GM12891 (cell line): Measurements from ENCODE around the gene CAB39.

Experiments used
- PAX5 ChIP-seq: IDR thresholded peaks from 2 replicates; pipeline ENCODE4 v1.6.1; 2011; ENCODE audit warnings: low read length, moderate library complexity, mild to moderate bottlenecking; ENCODE audit not compliant: insufficient read depth, severe bottlenecking
- POLR2A ChIP-seq: IDR thresholded peaks from 2 replicates; pipeline ENCODE4 v1.6.1; 2011; ENCODE audit warnings: low read depth, low read length, control low read depth
- POLR2AphosphoS5 ChIP-seq: IDR thresholded peaks from 2 replicates; pipeline ENCODE4 v1.6.1; 2011; ENCODE audit warnings: low read depth, low read length, control low read depth
- POU2F2 ChIP-seq: IDR thresholded peaks from 2 replicates; pipeline ENCODE4 v1.6.1; 2011; ENCODE audit warnings: low read depth, mild to moderate bottlenecking, control low read depth, low read length, moderate library complexity
- SPI1 ChIP-seq: IDR thresholded peaks from 2 replicates; pipeline ENCODE4 v1.6.1; 2011; ENCODE audit warnings: low read depth, low read length, control low read depth
- TAF1 ChIP-seq: IDR thresholded peaks from 2 replicates; pipeline ENCODE4 v1.6.1; 2011; ENCODE audit warnings: low read depth, low read length, control low read depth

DNA sequence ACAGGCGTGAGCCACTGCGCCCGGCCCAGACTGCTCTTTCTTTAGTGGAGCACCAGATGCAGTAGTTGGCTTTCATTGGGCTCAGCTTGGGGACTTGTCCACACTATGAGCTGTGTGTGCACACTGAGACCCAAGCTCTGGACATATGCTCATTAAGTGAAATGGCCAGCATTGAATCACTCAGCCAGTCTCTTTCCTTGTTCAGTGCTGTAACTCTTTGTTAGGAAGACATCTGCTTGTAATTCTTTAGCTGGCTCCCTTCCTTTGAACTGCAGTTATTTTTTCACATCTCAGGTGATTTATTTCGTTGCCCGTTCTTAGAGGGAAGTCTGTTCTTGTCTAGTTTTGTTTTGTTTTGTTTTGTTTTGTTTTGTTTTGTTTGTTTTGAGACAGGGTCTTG lies 70.5 kb downstream of the CAB39 start:
- TF ChIP-seq POLR2A (no peak), POU2F2 (no peak), POLR2AphosphoS5 (no peak), TAF1 (no peak), SPI1 (no peak), PAX5 (no peak)
